GM19035 (cell line): ENCODE results near the gene GNAQ.

ENCODE experiments used
- ATAC-seq: cut with Tn5 transposase; IDR thresholded peaks from one replicate; pipeline ENCODE4 v1.9.1; 2021; ENCODE audit not compliant: unreplicated experiment

The GNAQ gene

GRCh38 chr9:77945798-77946197 is 85.8 kb downstream of the GNAQ start:
- no peak for ATAC-seq

DNA sequence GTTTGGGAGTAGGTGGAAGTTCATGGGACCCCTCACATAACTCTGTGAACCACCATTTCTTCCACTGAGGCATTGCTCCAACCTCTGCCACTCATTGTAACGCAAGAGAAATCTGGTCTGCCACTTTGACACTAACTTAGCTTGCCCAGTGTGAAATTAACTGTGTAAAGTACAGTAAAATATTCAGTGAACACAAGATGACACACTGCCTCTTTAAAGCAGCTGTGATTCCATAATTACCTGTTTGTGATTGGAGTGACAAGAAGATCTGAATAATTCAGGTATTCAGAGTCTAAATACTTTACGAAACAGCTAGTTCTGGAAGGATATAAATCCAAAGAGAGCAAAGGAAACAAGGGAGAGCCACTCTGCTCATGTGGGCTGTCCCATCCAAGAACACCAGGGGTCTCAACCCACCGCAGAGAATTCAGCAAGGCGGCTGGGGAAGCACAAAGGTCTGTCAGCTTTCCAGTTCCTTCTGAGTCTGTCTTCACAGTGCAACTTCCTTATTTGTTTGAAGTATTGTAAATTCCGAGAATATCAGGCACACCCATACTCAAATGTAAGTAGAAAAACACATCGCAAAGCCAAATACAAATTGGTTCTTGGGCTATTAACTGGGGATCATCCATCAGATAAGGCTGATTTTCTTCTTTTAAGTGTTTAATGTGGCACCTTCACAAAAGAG is 86.9 kb downstream of the GNAQ start:
- ATAC-seq = no peak

DNA sequence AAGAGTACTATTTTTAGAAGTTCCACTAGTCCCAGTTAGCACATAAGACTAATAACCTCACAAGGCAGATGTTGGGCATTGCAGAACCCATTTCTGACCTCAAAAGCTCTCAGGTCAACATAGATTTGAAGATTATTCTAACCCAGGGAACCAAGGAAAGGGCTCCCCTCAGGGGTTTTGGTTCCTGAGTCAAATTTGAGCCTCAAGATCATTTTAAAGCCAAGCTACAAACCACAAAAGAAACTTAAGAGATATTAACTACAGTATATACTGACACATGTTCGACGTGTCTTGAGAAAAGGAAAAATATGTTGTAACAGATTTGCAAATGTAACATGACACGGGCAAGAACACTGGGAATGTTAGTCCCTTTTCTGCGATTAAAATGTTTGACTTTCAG is 88.6 kb downstream of the GNAQ start:
- no peak for ATAC-seq

DNA sequence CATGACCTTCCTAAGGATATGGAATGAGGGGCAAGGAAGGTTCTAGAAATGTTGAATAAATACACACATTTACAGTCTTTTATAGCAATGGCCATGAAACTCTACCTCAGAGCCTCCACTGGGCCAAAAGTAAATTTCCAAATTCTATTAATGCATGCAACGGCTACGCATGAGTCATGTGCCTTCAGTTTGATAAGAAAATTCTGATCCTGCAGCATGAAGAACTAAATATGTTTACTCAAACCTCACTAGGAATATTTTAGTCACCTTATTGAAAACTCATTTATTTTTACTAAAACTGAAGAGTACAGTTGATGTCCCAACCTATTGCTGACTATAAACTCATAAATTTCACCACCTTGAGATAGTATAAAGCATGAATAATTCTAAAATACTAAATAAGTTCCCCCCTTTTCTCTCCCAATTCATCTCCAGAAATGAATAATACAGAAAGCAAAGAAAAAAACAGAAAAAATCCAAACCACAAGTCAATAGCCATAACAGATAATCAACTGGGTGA is 92.4 kb downstream of the GNAQ start:
- no peak for ATAC-seq

GRCh38 chr9:77938163-77938562 is 93.4 kb downstream of the GNAQ start:
- no peak for ATAC-seq

- ATAC-seq = no peak
Measured at GRCh38 chr9:77935974-77936373, 95.6 kb downstream of the GNAQ start.

DNA sequence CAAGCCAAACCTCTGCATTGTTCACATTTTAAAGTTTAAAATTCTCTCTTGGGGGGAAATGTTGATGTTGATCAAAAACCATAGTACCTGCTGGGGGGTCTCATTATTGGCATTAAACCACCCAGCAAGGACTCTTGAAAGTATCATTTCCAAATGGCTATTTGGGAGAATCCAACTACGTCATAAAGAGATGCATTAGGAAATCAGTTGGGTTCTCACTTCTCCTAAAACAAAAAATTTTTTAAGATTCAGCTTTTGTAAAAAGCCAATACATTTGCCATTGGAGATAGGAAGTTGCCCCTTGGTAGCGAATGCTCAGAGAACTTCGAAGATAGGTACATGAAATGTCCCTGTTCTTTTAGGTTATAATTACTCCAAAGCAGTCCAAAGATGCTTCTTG is 96.4 kb downstream of the GNAQ start:
- ATAC-seq = no peak

DNA sequence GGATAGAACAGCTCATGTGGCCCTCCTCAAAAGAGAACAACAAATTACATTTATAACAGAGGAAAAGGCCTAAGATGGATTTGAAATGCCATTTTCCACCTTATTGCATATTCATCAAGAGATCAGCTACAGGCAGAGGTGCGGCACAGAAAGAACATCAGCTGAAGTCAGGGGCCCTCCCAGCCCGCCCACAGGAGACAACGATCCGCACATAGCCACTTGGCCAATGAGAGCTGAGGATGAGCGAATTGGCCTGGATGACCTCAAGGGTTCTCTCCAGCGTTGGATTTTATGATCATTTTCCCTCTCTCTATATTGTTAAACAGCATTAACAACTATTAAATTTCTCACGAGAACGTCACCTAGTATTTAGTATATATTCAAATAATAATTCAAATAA is 97.6 kb downstream of the GNAQ start:
- no peak for ATAC-seq

- no peak for ATAC-seq
Measured at GRCh38 chr9:77933019-77933418, 98.6 kb downstream of the GNAQ start.

DNA sequence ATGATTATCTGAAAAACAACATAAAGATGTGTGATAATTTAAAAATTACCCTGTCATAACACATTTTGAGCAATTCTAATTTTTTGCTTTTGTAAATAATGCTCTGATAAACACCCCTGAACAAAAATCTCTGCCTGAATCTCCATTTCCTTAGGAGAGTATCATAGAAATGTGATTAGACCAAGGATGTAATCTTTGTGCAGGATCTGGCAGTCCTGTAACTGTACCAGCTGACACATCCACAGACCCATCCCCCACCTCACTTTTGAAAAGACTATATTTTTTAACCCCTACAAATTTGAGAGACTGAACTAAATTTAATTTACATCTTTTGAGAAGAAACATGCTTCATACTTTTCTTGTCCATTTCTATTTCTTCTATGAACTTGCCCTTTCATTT is 101.7 kb downstream of the GNAQ start:
- no peak for ATAC-seq

GRCh38 chr9:77927265-77927664 is 104.3 kb downstream of the GNAQ start:
- ATAC-seq = no peak

DNA sequence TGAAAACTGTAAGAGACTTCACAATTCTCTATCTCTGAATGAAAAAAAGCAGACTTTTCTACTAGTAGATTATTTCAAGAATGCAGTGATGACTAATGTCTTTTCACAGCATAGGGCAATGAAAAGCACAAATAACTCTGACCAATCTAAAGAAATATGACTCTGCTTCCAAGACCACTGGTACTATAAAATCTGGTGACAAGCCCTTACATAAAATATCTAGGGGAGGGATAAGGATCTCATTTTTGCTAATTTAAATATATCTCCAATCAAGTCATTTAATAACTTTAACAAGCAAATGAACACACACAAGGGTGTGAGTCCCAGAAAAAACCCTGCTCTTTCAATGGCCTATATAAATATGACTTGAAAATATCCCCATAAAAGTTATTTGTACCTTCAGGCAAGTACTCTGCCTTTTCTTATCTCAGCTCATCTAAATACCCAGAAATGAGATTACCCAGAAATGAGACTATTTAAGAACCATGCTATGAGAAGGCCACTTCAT is 105.2 kb downstream of the GNAQ start:
- no peak for ATAC-seq

DNA sequence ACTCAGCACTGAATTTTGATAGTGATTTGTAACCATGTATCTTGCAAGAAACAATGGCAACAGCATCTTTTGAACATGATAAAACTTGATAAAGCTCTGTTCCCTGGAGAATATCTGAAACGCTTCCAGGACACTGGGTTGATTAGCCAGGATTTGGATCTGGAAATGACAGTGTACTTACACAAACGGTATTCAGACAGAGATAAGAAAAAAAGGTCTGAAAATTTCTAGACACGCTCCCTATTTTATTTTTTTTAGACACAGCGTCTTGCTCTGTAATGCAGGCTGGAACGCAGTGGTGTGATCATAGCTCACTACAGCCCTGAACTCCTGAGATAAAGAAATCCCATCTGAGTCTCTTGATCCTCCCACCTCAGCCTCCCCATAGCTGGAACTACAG is 109.0 kb downstream of the GNAQ start:
- ATAC-seq = no peak

- no peak for ATAC-seq
Measured at GRCh38 chr9:77917800-77918199, 113.8 kb downstream of the GNAQ start.

DNA sequence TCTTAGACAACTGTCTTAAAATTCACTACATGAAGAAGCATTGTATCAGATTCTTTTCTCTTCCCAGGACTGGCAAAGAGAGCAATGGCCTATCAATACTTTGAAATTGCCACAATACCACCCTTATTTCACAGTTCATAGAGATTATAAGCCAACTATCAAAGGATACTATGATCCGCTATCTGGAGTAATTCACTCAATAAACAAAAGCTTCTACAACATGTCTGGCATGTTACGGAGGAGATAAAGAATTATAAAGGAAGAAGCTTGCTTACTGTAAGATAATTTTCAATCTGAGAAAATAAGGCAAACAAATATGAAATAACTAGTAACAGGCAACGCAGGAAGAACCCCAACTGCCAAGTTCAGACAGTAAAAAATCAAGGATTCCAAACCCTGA is 114.8 kb downstream of the GNAQ start:
- ATAC-seq = no peak

- no peak for ATAC-seq
Measured at GRCh38 chr9:77916410-77916819, 115.2 kb downstream of the GNAQ start.

- ATAC-seq = no peak
Measured at GRCh38 chr9:77915744-77916143, 115.9 kb downstream of the GNAQ start.

DNA sequence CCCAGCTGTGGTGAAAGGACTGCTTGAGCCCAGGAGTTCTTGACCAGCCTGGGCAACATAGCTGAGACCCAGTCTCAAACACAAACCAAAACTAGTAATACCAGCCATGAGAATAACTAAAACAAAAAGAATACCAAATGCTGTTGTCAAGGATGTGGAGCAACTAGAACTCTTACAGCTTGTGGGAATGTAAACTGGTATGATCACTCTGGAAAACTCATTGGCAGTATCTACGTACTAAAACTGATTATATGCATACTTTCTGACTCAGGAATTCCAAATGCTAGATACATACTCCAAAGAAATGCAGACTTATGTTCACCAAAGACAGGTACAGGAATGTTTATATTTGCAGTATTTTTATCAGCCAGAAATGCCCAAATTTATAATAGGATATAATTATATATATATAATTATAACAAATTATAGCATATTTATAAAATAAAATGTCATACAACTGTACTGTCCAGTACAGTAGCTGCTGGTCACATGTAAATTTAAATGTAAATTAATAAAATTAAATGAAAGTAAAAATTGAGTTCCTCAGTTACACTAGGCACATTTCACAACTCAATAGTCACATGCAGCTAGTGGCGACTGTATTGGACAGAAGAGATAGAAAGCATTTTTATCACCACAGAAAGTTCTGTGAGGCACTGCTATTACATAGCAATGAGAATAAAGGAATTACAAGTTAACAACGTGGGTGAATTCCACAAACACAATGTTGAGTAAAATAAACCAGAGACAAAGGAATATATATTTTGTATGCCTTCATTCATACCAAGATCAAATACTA is 118.5 kb downstream of the GNAQ start:
- ATAC-seq = no peak

DNA sequence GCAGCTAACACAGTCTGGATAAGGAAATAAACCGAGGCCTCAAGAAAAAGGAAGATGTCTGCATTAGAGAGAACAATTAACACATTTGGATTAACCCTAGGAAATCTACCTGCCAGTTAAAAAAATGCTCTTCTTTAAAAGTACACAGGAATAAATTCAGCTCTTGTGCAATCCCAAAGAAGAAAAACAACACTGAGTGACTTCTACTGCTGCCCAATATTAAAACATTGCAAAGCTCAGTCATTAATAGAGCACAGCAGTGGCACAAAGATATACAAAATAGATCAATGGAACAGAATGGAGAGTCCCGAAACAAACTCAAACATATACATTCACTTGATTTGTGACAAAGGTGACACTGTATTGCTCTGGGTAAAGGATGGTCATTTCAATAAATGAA is 119.7 kb downstream of the GNAQ start:
- no peak for ATAC-seq

DNA sequence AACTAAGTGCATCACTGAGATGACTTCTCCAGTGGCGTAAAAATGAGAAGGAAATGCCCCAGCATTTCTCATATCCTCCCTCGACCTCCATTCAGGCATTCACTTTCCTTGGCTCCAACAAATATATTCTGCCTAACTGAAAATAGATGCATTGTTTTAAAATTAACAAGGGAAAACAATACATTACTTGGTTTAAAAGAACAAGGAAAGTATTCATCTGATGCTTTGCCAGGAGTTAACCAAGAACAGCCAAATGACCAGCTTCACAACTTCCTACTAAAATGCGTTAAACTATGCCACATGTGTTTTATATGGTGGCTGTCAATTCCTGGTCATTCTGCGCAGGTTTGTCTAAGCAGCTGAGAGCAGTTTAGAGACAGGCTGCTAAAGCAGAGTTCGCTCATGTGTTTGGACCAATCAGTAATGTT is 121.4 kb downstream of the GNAQ start:
- ATAC-seq = no peak

DNA sequence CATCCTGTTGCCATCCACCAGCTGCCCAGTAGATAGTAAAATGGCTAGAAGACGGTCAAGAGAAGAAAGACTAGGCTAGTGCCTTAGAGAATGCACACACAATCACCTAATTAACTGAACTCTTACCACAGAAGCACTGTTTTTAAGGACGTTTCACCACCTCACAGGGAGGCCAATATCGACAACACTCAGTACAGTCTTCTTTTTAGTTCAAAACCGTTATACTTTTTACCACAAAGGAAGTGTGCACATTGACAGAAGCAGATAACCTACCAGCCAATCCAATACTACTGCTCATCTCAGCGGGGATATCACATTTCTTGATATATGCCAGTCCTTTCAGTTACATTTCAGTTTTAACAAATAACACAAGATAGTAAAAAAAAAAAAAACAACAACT is 122.3 kb downstream of the GNAQ start:
- no peak for ATAC-seq

DNA sequence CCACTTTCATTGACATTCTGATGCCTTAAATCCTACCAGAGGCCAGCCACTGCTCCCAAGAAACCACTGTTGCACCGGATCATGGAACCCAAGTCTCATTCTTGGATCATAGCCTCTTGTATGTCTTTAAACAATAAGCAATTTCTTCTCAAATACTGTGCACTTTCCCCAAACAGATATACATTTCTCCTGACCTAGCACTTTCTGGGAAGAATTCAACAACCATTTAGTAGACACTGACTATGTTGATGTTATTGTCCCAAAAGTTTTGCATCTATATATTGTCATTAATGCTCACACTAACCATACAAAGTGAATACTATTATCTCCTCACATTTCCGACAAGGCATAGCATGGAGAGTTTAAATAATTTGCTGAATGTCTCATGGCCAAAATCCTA is 123.3 kb downstream of the GNAQ start:
- ATAC-seq = no peak
